Activated CD4-positive, alpha-beta memory T cell treated with anti-CD3 and anti-CD28 coated beads for 36 hours (primary cell): Measurements from ENCODE around the gene ASIC4. TPM values are rescaled to one million over a fixed set of nuclear protein-coding genes. Genes with fewer than 3 reads are reported as not detected.

Source experiments
- CTCF ChIA-PET: fragments of 350-600 bp; sonication (Branson Sonifier 250); formaldehyde crosslinking; loops from one replicate; lab custom pipeline; 2021; ENCODE audit warnings: antibody characterized with exemption, inconsistent platforms; lab: Charles Lee
- POLR2A ChIA-PET: fragments of 350-600 bp; sonication (Branson Sonifier 250); formaldehyde crosslinking; loops from one replicate; lab custom pipeline; 2021; ENCODE audit warnings: antibody characterized with exemption; lab: Charles Lee
- DNase-seq: peaks from one replicate; pipeline ENCODE4 v3.0.0-alpha.2; 2020
- H3K27ac Mint-ChIP-seq: one replicate; pipeline ENCODE4 v1.8.0; 2021; ENCODE audit warnings: mixed read lengths
- H3K27me3 Mint-ChIP-seq: one replicate; pipeline ENCODE4 v1.8.0; 2021; ENCODE audit warnings: mixed read lengths
- H3K36me3 Mint-ChIP-seq: one replicate; pipeline ENCODE4 v1.8.0; 2021; ENCODE audit warnings: mixed read lengths
- H3K4me1 Mint-ChIP-seq: one replicate; pipeline ENCODE4 v1.8.0; 2021; ENCODE audit warnings: low read depth, mixed read lengths
- H3K4me3 Mint-ChIP-seq: one replicate; pipeline ENCODE4 v1.8.0; 2021; ENCODE audit warnings: mild to moderate bottlenecking, mixed read lengths
- H3K9me3 Mint-ChIP-seq: one replicate; pipeline ENCODE4 v1.8.0; 2021; ENCODE audit warnings: mixed read lengths
- intact Hi-C: fragments of 100-400 bp; cut with micrococcal nuclease; formaldehyde crosslinking; loops from one replicate; pipeline ENCODE4 v1.15.1; 2023
- total RNA-seq, 2 experiments: library from RNA; stranded (reverse); gene quantifications; one replicate each; pipeline ENCODE4 v1.2.3, GENCODE V29; 2021

Gene ASIC4
- total RNA-seq, 2 experiments from 2014 or later: 0.07 TPM; not detected in 1

- peaks cover 31% of the 10 kb centered on the region for H3K36me3 Mint-ChIP-seq
- H3K27me3 Mint-ChIP-seq: peaks cover 15% of the 10 kb centered on the region
- H3K4me3 Mint-ChIP-seq: no peak overlapping the region
- ChIA-PET POLR2A (no interaction called here), CTCF (interaction anchor here (1.0 to 1.7 kb wide), 2 partner anchors 28 to 58 kb away, joined by 3 to 6 read pairs; no protein-coding TSS in a partner anchor)
- no peaks in the 10 kb centered on the region for H3K9me3 Mint-ChIP-seq
- no peak overlapping the region for H3K27ac Mint-ChIP-seq
- peaks cover 34% of the 10 kb centered on the region for H3K4me1 Mint-ChIP-seq
- intact Hi-C loops: no loop called here
- no peak for DNase-seq
Measured at GRCh38 chr2:219501849-219502248, 12.4 kb upstream of the ASIC4 start.

GRCh38 chr2:219502618-219503017 lies 11.7 kb upstream of the ASIC4 start:
- Mint-ChIP-seq H3K4me3 (no peak overlapping the region), H3K9me3 (no peaks in the 10 kb centered on the region), H3K36me3 (peaks cover 35% of the 10 kb centered on the region), H3K27me3 (peaks cover 10% of the 10 kb centered on the region), H3K27ac (no peak overlapping the region), H3K4me1 (peaks cover 28% of the 10 kb centered on the region)
- CTCF ChIA-PET: interaction anchor here (1.7 kb wide), 1 partner anchor 27 kb away, joined by 6 read pairs; no protein-coding TSS in a partner anchor
- POLR2A ChIA-PET: no interaction called here
- intact Hi-C loops: no loop called here
- DNase-seq: no peak

- intact Hi-C loops: no loop called here
- Mint-ChIP-seq H3K4me3 (no peak overlapping the region), H3K27ac (no peak overlapping the region), H3K27me3 (peaks cover 17% of the 10 kb centered on the region), H3K36me3 (peaks cover 36% of the 10 kb centered on the region), H3K9me3 (no peaks in the 10 kb centered on the region), H3K4me1 (peaks cover 15% of the 10 kb centered on the region)
- ChIA-PET POLR2A (interaction anchor here (1.4 kb wide), 1 partner anchor 117 kb away, joined by 4 read pairs; the partner anchor contains the start of gene DNPEP), CTCF (no interaction called here)
- DNase-seq: no peak
Measured at GRCh38 chr2:219505585-219505984, 8.7 kb upstream of the ASIC4 start.

DNA sequence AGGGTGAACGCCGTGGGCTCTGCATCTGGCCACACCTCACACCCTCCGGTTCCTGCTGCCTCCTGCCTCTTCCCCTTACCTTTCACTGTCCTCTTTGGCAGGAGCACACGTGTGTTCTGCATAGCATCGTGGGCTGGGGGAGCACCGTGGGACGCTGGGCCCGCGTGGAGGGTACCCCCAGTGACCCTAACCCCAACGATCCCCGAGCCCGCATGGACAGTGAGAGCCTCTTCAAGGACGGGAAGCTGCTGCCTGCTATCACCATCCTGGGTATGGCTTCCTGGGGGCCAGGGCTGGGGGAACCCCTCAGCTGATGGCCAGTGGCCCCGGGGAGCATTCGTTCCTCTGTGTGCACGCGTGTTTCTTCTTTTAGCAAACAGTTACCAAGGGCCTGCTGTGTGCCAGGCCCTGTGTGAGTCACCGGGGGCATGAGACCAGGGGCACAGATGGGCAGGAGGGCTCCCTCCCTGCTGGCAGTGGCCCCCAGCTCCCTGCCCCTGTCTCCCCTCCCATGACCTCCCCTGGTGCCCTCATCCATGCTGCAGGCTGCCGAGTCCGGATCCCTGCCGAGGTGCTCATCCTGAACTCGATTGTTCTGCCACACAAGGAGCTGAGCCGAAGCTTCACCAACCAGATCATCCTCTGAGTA lies 8.0 kb upstream of the ASIC4 start:
- DNase-seq: no peak
- no peaks in the 10 kb centered on the region for H3K9me3 Mint-ChIP-seq
- peaks cover 34% of the 10 kb centered on the region for H3K36me3 Mint-ChIP-seq
- peaks cover 22% of the 10 kb centered on the region for H3K27me3 Mint-ChIP-seq
- no peak overlapping the region for H3K27ac Mint-ChIP-seq
- peaks cover 15% of the 10 kb centered on the region for H3K4me1 Mint-ChIP-seq
- ChIA-PET CTCF (interaction anchor here (1.4 to 7.2 kb wide), 2 partner anchors 9 to 36 kb away, joined by 3 to 77 read pairs; partner anchors contain the start of gene GMPPA), POLR2A (interaction anchor here (1.4 kb wide), 1 partner anchor 118 kb away, joined by 4 read pairs; the partner anchor contains the start of gene DNPEP)
- intact Hi-C loops: no loop called here
- H3K4me3 Mint-ChIP-seq: no peak overlapping the region

DNA sequence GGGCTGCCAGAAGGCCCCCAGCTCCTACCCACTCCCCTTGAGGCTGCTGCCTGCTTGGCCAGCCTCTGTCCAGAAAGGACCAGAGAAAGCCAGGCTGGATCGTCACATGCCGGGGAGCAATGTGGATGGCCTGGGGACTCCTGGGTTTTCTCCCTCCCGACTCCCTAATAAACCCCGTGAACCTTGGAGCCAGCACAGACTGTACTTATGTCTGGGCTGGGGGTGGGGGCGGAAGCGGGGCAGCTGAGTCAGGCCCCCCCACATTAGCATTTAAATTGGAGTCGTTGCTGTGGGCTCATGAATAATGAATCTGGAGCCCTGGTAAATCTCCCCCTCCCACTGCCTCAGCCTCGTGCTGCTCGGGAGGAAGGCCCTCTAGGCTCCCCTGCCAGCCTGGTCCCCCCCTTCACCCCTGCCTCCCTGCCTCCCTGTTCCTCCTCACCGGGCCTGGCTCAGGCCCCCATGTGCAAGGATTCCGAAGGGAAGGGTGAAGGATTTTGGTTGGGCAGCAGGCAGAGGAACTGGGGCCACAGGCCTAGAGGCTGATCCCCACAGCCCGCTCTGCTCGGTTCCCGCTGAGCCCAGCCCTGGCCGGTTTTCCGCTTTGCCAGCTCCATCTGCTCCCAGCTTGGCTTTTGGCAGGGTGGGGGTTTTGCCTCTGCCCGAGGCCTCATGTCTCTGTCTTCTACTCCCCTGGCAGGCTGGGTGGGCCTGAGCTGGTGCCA lies 7.3 kb upstream of the ASIC4 start:
- CTCF ChIA-PET: interaction anchor here (1.4 to 7.2 kb wide), 3 partner anchors 9 to 35 kb away, joined by 3 to 77 read pairs (median 69); partner anchors contain the start of gene GMPPA
- POLR2A ChIA-PET: interaction anchor here (1.4 kb wide), 1 partner anchor 119 kb away, joined by 4 read pairs; the partner anchor contains the start of gene DNPEP
- intact Hi-C loops: no loop called here
- Mint-ChIP-seq H3K36me3 (peaks cover 32% of the 10 kb centered on the region), H3K4me3 (no peak overlapping the region), H3K27ac (no peak overlapping the region), H3K4me1 (peaks cover 12% of the 10 kb centered on the region), H3K9me3 (no peaks in the 10 kb centered on the region), H3K27me3 (peaks cover 26% of the 10 kb centered on the region)
- DNase-seq: no peak

DNA sequence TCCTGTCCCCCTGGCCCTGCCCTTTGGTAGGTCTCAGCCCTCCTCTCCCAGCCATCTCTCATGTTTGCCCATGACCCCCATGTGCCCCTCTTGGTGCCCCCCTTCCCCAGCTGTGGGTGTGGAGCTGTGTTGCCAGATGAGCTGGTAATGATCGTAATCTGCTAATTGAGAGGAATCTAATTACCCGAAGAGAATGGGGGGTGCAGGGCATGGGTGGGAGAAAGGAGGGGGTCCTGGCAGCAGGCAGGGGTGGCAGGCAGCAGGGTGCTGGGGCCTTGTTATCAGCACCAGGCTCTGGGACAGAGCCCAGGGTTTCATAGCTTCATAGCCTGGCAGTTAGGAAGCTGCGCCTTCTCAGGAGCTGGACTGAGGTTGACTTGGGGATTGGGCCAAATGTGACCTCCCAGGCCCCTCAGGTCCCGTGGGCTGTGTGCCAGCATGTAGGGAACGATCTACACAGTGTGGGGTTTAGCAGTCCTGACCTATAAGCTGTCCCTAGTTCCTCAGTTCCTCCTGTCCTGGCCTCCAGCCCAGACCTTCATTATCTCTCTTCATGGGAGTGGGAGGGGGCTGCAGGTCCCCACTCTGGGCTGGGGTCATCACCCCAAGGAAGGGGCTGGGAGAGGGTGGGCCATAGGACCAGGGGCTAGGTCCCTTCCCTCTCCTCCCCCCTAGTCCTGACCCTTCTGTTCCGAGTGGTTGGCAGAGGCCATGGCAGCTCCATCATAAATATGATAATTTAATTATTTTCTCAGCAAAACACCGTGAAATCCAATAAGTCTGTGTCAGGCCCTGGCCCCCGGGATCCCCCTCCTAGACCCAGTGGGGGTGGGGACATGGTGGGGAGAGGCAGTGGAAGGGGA lies 6.5 kb upstream of the ASIC4 start:
- POLR2A ChIA-PET: no interaction called here

GRCh38 chr2:219508444-219508734 lies 5.9 kb upstream of the ASIC4 start:
- ChIA-PET POLR2A (no interaction called here), CTCF (interaction anchor here (1.3 to 7.2 kb wide), 4 partner anchors 11 to 33 kb away, joined by 3 to 77 read pairs (median 37); partner anchors contain the start of gene GMPPA)
- Mint-ChIP-seq H3K27ac (no peak overlapping the region), H3K9me3 (no peaks in the 10 kb centered on the region), H3K27me3 (peaks cover 36% of the 10 kb centered on the region), H3K4me3 (no peak overlapping the region), H3K4me1 (peaks cover 14% of the 10 kb centered on the region), H3K36me3 (peaks cover 32% of the 10 kb centered on the region)
- DNase-seq: no peak
- intact Hi-C loops: no loop called here

More for the DNA sequence above, 6.5 kb upstream of the ASIC4 start:
- no peak overlapping the region for H3K27ac Mint-ChIP-seq
- CTCF ChIA-PET: interaction anchor here (0.6 to 7.2 kb wide), 6 partner anchors 10 to 35 kb away, joined by 3 to 77 read pairs (median 4); partner anchors contain the start of gene GMPPA
- H3K4me3 Mint-ChIP-seq: no peak overlapping the region
- peaks cover 12% of the 10 kb centered on the region for H3K4me1 Mint-ChIP-seq
- no peaks in the 10 kb centered on the region for H3K9me3 Mint-ChIP-seq
- DNase-seq: no peak
- H3K27me3 Mint-ChIP-seq: peaks cover 31% of the 10 kb centered on the region
- intact Hi-C loops: no loop called here
- H3K36me3 Mint-ChIP-seq: peaks cover 32% of the 10 kb centered on the region

- peaks cover 22% of the 10 kb centered on the region for H3K4me1 Mint-ChIP-seq
- intact Hi-C loops: loop anchor here (1.0 kb wide), 1 partner anchor 11 kb away; the partner anchor contains the start of gene GMPPA
- no peak overlapping the region for H3K4me3 Mint-ChIP-seq
- H3K27ac Mint-ChIP-seq: no peak overlapping the region
- CTCF ChIA-PET: interaction anchor here (1.1 to 7.2 kb wide), 7 partner anchors 11 to 106 kb away, joined by 3 to 77 read pairs (median 12); partner anchors contain the start of gene GMPPA
- H3K9me3 Mint-ChIP-seq: no peaks in the 10 kb centered on the region
- H3K27me3 Mint-ChIP-seq: peaks cover 43% of the 10 kb centered on the region
- H3K36me3 Mint-ChIP-seq: peaks cover 27% of the 10 kb centered on the region
- POLR2A ChIA-PET: no interaction called here
- DNase-seq: no peak
Measured at GRCh38 chr2:219508971-219509779, 5.1 kb upstream of the ASIC4 start.

DNA sequence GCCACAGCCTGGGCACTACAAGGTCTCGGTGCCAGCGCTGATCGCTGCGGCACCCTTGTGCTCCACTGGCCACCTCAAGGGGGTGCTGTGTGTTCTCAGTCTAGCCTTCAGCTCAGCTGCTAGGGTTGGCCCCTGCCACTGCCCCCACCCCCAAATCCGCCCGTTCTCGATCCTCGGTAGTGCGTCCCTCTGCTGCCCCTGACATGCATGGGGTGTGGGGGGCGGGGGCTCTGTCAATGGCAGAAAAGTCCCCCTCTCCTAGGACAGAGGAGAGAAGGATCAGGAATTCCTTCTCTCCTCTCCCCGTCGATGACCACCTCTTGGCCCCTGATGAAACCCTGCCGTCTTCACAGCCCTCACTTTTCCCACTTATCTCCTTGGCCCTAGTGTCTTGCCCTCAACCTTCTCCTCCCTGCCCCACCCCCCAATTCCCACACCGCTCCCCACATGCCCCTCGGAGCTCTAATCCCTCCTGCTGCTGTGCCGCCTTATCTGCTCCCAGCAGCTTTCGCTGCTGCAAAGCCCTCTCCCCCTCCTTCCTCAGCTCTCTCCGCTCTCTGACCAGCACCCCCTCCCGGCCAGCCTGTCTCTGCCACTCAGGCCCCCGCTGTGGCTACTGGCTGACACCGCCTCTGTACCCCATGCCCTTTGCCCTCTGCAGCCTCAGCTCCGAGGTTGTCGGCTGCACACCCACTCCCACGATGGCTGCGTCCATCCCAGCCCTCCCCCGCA lies 4.3 kb upstream of the ASIC4 start:
- H3K4me1 Mint-ChIP-seq: peaks cover 25% of the 10 kb centered on the region
- CTCF ChIA-PET: interaction anchor here (0.6 to 7.2 kb wide), 16 partner anchors 9 to 134 kb away, joined by 3 to 77 read pairs (median 4); partner anchors contain the start of gene GMPPA
- intact Hi-C loops: loop anchor here (1.0 kb wide), 1 partner anchor 12 kb away; the partner anchor contains the start of gene GMPPA
- DNase-seq: peak; percentile 65
- POLR2A ChIA-PET: no interaction called here
- peaks cover 21% of the 10 kb centered on the region for H3K36me3 Mint-ChIP-seq
- H3K27ac Mint-ChIP-seq: no peak overlapping the region
- H3K27me3 Mint-ChIP-seq: peaks cover 46% of the 10 kb centered on the region
- H3K4me3 Mint-ChIP-seq: no peak overlapping the region
- no peaks in the 10 kb centered on the region for H3K9me3 Mint-ChIP-seq

DNA sequence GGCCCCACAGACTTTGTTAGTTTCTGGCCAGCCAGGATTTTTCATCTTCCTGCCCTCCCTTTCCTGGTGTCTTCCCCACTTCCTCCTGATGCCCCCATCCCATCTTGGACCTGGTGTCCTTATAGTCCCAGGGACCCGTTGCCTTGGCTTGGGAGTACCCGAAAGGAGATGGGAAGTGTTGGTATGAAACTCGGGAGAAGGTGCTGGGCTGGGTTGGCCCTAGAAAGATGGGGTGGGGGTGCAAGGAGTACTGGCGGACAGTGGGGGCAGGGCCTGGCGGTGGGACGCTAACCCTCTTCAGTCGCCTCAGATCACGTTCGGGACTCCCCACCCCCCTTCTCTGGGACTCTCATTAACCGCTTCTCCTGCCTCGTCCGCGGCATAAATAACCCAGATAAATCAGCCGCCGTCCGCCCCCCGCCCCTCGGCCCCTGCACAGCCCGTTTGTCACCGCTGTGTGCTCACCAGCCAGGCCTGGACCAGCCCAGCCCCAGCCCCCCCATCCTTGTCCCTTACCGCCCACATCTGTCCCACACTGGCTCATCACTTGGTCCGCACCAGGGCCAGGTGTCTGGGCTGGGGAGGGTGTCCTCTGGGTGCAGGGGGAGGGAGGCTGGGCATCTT lies 3.7 kb upstream of the ASIC4 start:
- ChIA-PET CTCF (interaction anchor here (0.8 to 11.2 kb wide), 9 partner anchors 13 to 133 kb away, joined by 3 to 77 read pairs (median 4); partner anchors contain the start of gene GMPPA), POLR2A (interaction anchor here (1.0 kb wide), 1 partner anchor 119 kb away, joined by 4 read pairs; no protein-coding TSS in a partner anchor)
- Mint-ChIP-seq H3K27ac (no peak overlapping the region), H3K4me3 (no peak overlapping the region), H3K36me3 (peaks cover 16% of the 10 kb centered on the region), H3K4me1 (peaks cover 25% of the 10 kb centered on the region), H3K27me3 (peaks cover 52% of the 10 kb centered on the region), H3K9me3 (no peaks in the 10 kb centered on the region)
- intact Hi-C loops: no loop called here
- no peak for DNase-seq
